BJ (cell line): ENCODE results near the gene RFXAP. TPM values are rescaled to one million over a fixed set of nuclear protein-coding genes. Genes with fewer than 3 reads are reported as not detected.
A peak's percentile ranks its signal among the peaks of the same experiment; 100 is the strongest.

Experiments used
- CTCF ChIA-PET: fragments of 350-600 bp; formaldehyde crosslinking; extraction: SDS; loops from one replicate; lab custom pipeline; 2021; ENCODE audit warnings: antibody characterized with exemption, inconsistent platforms; lab: Yijun Ruan, JAX
- POLR2A ChIA-PET: fragments of 300-600 bp; sonication (Branson Sonifier 250); formaldehyde crosslinking; extraction: SDS; loops from one replicate; lab custom pipeline; 2021; ENCODE audit warnings: antibody characterized with exemption; lab: Charles Lee
- DNase-seq: peaks from one replicate; pipeline ENCODE4 v3.0.0-alpha.2; 2011; ENCODE audit warnings: low read depth
- H3K27me3 ChIP-seq: 2 replicates; pipeline ENCODE4 v1.6.0; 2011; ENCODE audit warnings: low read length; ENCODE audit not compliant: control insufficient read depth, insufficient read depth
- H3K36me3 ChIP-seq: 2 replicates; pipeline ENCODE4 v1.5.1; 2011; ENCODE audit warnings: low read length; ENCODE audit not compliant: control insufficient read depth, insufficient read depth
- H3K4me3 ChIP-seq: 2 replicates; pipeline ENCODE4 v1.5.1; 2011; ENCODE audit warnings: low read depth, mild to moderate bottlenecking, control low read depth, low read length
- polyA plus RNA-seq: library from polyadenylated mRNA; depleted of rRNA; stranded (reverse); fragments of >200 nt; gene quantifications from 2 replicates; pipeline ENCODE4 v1.2.3, GENCODE V29; 2011
- TF ChIP-seq, protein P1 (sequence below): IDR thresholded peaks from 2 replicates; pipeline ENCODE4 v1.5.1; 2011; ENCODE audit warnings: low read depth, mild to moderate bottlenecking, control low read depth, inconsistent platforms, low read length, moderate library complexity; ENCODE audit not compliant: insufficient read depth

Gene RFXAP
- polyA plus RNA-seq, 1 experiment: 1.7 TPM

DNA sequence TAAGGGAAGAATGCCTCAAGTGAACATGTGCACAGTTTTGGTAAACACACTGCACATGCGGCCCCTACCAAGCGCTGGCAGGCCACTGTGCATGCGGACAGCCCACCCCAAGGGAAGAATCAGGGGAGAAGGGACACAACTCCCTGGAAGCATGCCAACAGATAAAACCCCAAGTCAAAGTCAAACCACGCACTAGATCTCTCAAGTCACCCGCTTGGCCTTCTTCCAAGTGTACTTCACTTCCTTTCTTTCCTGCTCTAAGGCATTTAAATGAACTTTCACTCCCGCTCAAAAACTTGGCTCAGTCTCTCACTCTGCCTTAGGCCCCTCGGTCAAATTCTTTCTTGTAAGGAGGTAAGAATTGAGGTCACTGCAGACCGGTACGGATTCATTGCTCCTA is 4.6 kb upstream of the RFXAP start:
- TF ChIP-seq, protein P1, sequence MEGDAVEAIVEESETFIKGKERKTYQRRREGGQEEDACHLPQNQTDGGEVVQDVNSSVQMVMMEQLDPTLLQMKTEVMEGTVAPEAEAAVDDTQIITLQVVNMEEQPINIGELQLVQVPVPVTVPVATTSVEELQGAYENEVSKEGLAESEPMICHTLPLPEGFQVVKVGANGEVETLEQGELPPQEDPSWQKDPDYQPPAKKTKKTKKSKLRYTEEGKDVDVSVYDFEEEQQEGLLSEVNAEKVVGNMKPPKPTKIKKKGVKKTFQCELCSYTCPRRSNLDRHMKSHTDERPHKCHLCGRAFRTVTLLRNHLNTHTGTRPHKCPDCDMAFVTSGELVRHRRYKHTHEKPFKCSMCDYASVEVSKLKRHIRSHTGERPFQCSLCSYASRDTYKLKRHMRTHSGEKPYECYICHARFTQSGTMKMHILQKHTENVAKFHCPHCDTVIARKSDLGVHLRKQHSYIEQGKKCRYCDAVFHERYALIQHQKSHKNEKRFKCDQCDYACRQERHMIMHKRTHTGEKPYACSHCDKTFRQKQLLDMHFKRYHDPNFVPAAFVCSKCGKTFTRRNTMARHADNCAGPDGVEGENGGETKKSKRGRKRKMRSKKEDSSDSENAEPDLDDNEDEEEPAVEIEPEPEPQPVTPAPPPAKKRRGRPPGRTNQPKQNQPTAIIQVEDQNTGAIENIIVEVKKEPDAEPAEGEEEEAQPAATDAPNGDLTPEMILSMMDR: no peak
- Histone ChIP-seq H3K4me3 (no peak overlapping the region), H3K36me3 (no peaks in the 10 kb centered on the region), H3K27me3 (peaks cover 3% of the 10 kb centered on the region)
- CTCF ChIA-PET: no interaction called here
- DNase-seq: no peak
- POLR2A ChIA-PET: no interaction called here

DNA sequence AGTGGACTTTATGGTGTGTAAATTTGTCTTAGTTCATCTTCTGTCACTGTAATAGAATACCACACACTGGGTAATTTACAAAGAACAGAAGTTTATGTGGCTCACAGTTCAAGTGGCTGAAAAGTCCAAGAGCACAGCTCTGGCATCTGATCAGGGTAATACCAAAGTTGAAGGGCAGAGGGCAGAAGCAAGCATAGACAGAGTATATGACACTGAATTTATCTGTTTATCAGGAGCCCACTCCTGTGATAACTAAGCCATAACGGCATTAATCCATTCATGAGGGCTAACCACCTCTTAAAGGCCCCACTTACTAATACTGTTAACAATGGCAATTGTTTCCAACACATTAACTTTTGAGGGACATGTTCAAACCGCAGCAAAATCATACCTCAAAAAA is 4.0 kb upstream of the RFXAP start:
- H3K4me3 ChIP-seq: no peak overlapping the region
- DNase-seq: no peak
- TF ChIP-seq, protein P1: peak; percentile 47
- ChIA-PET CTCF (interaction anchor here (0.6 to 1.7 kb wide), 2 partner anchors 35 to 191 kb away, joined by 3 read pairs; no protein-coding TSS in a partner anchor), POLR2A (no interaction called here)
- peaks cover 3% of the 10 kb centered on the region for H3K27me3 ChIP-seq
- H3K36me3 ChIP-seq: no peaks in the 10 kb centered on the region

DNA sequence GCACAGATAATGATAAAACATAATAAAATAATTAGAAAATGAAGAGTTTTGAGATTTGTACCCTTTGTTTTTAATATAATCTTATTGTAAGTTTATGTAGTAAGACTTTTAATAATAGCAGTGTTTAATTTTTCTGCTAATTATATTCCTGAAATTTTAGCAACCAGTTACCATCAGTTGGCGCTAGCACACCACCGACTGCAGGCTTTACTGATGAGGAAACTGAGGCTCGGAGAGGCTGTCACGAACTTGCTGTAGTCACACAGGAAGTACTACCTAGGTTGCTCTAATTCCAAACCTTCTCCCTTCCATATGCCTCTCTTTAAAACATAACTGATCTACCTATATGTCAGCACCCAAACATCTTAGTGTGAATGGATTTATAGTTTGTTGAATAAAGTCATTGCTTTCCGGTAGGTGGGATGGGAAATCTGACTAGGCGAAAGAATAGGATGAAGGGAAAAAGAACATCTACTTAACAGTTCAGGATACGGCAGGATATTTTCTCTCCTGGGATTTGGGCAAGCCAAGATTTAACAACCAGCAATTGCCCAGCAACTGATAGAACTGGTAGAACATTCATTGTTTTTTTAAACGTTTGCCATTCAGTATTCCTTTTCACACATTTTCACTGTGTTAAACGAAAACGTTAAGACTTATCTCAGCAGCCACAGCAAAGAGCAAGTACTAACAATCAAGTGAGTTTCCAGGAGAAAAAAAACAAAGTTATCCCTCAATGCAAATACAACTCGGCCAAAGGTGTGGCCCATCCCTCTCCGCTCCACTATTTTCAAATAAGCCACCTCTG is 822 bp upstream of the RFXAP start:
- ChIA-PET CTCF (interaction anchor here (0.6 to 2.6 kb wide), 3 partner anchors 12 to 1627 kb away, joined by 3 to 7 read pairs (median 4); no protein-coding TSS in a partner anchor), POLR2A (no interaction called here)
- peak overlapping the region; percentile 92 for H3K4me3 ChIP-seq
- H3K36me3 ChIP-seq: no peaks in the 10 kb centered on the region
- no peaks in the 10 kb centered on the region for H3K27me3 ChIP-seq
- DNase-seq: no peak
- TF ChIP-seq, protein P1: no peak

DNA sequence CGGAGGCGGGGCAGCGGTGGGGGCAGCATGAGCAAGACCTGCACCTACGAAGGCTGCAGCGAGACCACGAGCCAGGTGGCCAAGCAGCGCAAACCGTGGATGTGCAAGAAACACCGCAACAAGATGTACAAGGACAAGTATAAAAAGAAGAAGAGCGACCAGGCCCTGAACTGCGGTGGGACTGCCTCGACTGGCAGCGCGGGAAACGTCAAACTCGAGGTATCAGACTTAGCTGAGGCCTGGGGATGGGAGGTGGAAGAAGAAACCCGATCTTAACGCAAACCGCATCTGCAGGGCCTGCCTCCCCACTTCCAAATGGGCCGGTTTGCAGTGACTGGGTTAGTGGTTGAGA is 693 bp downstream of the RFXAP start:
- Histone ChIP-seq H3K27me3 (no peaks in the 10 kb centered on the region), H3K4me3 (peak overlapping the region; percentile 92), H3K36me3 (no peaks in the 10 kb centered on the region)
- ChIA-PET POLR2A (no interaction called here), CTCF (no interaction called here)
- TF ChIP-seq, protein P1: no peak
- no peak for DNase-seq

DNA sequence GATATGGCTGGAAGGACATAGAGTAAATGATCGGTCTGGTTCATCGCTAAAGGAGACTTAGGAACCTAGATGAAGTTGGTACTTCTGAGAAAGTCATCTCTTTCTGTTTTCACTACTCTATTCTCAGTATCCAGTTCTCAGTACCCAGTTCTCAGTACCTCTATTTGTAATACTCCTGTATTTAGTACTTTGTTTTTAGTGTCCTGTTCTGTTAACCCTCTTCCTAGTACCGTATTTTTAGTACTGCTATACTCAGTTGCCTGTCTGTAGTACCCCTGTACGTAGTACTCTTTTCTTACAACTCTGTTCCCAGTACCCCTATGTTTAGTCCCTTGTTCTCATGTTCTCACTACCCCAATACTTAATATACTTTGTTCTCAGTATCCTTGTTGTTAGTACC is 1.2 kb downstream of the RFXAP start:
- ChIA-PET POLR2A (no interaction called here), CTCF (no interaction called here)
- TF ChIP-seq, protein P1: no peak
- Histone ChIP-seq H3K4me3 (peak overlapping the region; percentile 92), H3K27me3 (no peaks in the 10 kb centered on the region), H3K36me3 (no peaks in the 10 kb centered on the region)
- no peak for DNase-seq
